B cell (primary cell): ENCODE results near the gene SIL1. TPM values are rescaled to one million over a fixed set of nuclear protein-coding genes. Genes with fewer than 3 reads are reported as not detected.

Experiments used
- ATAC-seq: fragments of 200-7000 bp; cut with Tn5 transposase; one replicate; pipeline ENCODE4 v1.10.0; 2021; ENCODE audit warnings: low read depth, mild to moderate bottlenecking, moderate number of reproducible peaks, moderate library complexity
- CTCF ChIA-PET: fragments of 350-600 bp; sonication (Branson Sonifier 250); formaldehyde crosslinking; loops from one replicate; lab custom pipeline; 2021; ENCODE audit warnings: antibody characterized with exemption, inconsistent platforms; lab: Charles Lee
- POLR2A ChIA-PET: fragments of 350-600 bp; sonication (Branson Sonifier 250); formaldehyde crosslinking; loops from one replicate; lab custom pipeline; 2021; ENCODE audit warnings: antibody characterized with exemption; lab: Charles Lee
- DNase-seq: peaks from one replicate; pipeline ENCODE4 v3.0.0; 2013
- H2AFZ ChIP-seq: 2 replicates; pipeline ENCODE4 v1.6.1; 2012; ENCODE audit warnings: mild to moderate bottlenecking, low read depth, low read length; ENCODE audit not compliant: insufficient read depth, poor library complexity, severe bottlenecking
- H3K27ac ChIP-seq, 2 donors: 1 replicate in 1 of 2; 2 replicates in 1 of 2; pipeline ENCODE4 v1.5.1; 2012 to 2013; ENCODE audit warnings: low read length in 2 of 2, mild to moderate bottlenecking in 2 of 2, moderate library complexity in 1 of 2
- H3K27me3 ChIP-seq, 4 experiments: fragments of 200-600 bp in 1 of 4; sonication (generic) in 1 of 4; replicated peaks in 1 of 4; 1 replicate in 2 of 4; 2 replicates in 2 of 4; pipeline versions ENCODE4 v1.6.1 to v1.7.0; 2013 to 2016; ENCODE audit warnings: low read length in 3 of 4, mild to moderate bottlenecking in 2 of 4, mixed read lengths in 1 of 4, moderate library complexity in 1 of 4; ENCODE audit not compliant: insufficient read depth in 4 of 4, control insufficient read depth in 3 of 4; ENCODE audit errors: control extremely low read depth in 1 of 4
- H3K36me3 ChIP-seq, 2 experiments: replicated peaks in 1 of 2; 1 replicate in 1 of 2; 2 replicates in 1 of 2; pipeline versions ENCODE4 v1.6.1 to v1.7.1; 2013; ENCODE audit warnings: low read length in 1 of 2; ENCODE audit not compliant: insufficient read depth in 2 of 2, control insufficient read depth in 1 of 2; ENCODE audit errors: control extremely low read depth in 1 of 2, extremely low read depth in 1 of 2
- H3K4me1 ChIP-seq, 2 donors: fragments of 200-600 bp in 1 of 2; sonication (generic) in 1 of 2; 1 replicate in 1 of 2; 2 replicates in 1 of 2; pipeline versions ENCODE4 v1.5.1 to v1.6.1; 2013 to 2017; ENCODE audit warnings: low read length in 2 of 2; ENCODE audit not compliant: control insufficient read depth in 2 of 2, insufficient read depth in 2 of 2
- H3K4me2 ChIP-seq: replicated peaks from 2 replicates; pipeline ENCODE3; 2012; ENCODE audit warnings: mild to moderate bottlenecking, low read depth, low read length; ENCODE audit not compliant: poor library complexity, severe bottlenecking
- H3K4me3 ChIP-seq, 5 experiments: fragments of 200-600 bp in 1 of 5; sonication (generic) in 1 of 5; 1 replicate in 3 of 5; 2 replicates in 2 of 5; pipeline versions ENCODE4 v1.5.1 to v1.7.0; 2011 to 2016; ENCODE audit warnings: low read length in 4 of 5, mild to moderate bottlenecking in 4 of 5, low read depth in 2 of 5, control low read depth in 1 of 5, moderate library complexity in 1 of 5; ENCODE audit not compliant: insufficient read depth in 1 of 5; ENCODE audit errors: control extremely low read depth in 1 of 5, extremely low read depth in 1 of 5
- H3K79me2 ChIP-seq: fragments of 200-600 bp; sonication (generic); one replicate; pipeline ENCODE4 v1.6.0; 2016; ENCODE audit warnings: low read length; ENCODE audit not compliant: control insufficient read depth, insufficient read depth
- H3K9ac ChIP-seq: fragments of 200-600 bp; sonication (generic); 2 replicates; pipeline ENCODE4 v1.6.1; 2017; ENCODE audit warnings: mild to moderate bottlenecking, low read length, moderate library complexity
- H3K9me3 ChIP-seq, 3 donors: one replicate each; pipeline versions ENCODE4 v1.6.1 to v1.7.1; 2013; ENCODE audit warnings: low read length in 2 of 3; ENCODE audit not compliant: control insufficient read depth in 2 of 3, insufficient read depth in 1 of 3; ENCODE audit errors: control extremely low read depth in 1 of 3
- H4K20me1 ChIP-seq: 2 replicates; pipeline ENCODE4 v1.6.0; 2012; ENCODE audit warnings: mild to moderate bottlenecking, low read length; ENCODE audit not compliant: insufficient read depth, control insufficient read depth, poor library complexity, severe bottlenecking
- H3K27ac Mint-ChIP-seq: one replicate; pipeline ENCODE4 v1.8.0; 2021; ENCODE audit warnings: mixed read lengths
- H3K27me3 Mint-ChIP-seq: one replicate; pipeline ENCODE4 v1.8.0; 2021; ENCODE audit warnings: mixed read lengths
- H3K4me1 Mint-ChIP-seq: one replicate; pipeline ENCODE4 v1.8.0; 2021; ENCODE audit warnings: mixed read lengths
- H3K4me3 Mint-ChIP-seq: one replicate; pipeline ENCODE4 v1.8.0; 2021; ENCODE audit warnings: mixed read lengths
- H3K9me3 Mint-ChIP-seq: one replicate; pipeline ENCODE4 v1.8.0; 2022; ENCODE audit warnings: mixed read lengths; ENCODE audit not compliant: insufficient read depth
- EZH2 ChIP-seq: IDR thresholded peaks from 2 replicates; pipeline ENCODE4 v1.6.1; 2012; ENCODE audit warnings: borderline replicate concordance, low read depth, mild to moderate bottlenecking, moderate library complexity, low read length; ENCODE audit not compliant: insufficient read depth, poor library complexity, severe bottlenecking
- WGBS: methylation state at CpG from one replicate; pipeline ENCODE4 v1.1.5; 2013; ENCODE audit warnings: missing lambda C conversion rate; ENCODE audit not compliant: insufficient coverage; 5-methylcytosine and 5-hydroxymethylcytosine counted together
- intact Hi-C: fragments of 100-400 bp; cut with micrococcal nuclease; formaldehyde crosslinking; loops from one replicate; pipeline ENCODE4 v1.10.0; 2022
- polyA plus RNA-seq: library from polyadenylated mRNA; depleted of rRNA; stranded (reverse); fragments of >200 nt; gene quantifications from 2 replicates; pipeline ENCODE4 v1.2.3, GENCODE V29; 2012
- total RNA-seq, 2 donors: library from RNA; stranded (reverse); fragments of 120-200 nt in 1 of 2; gene quantifications; 1 replicate in 1 of 2; 2 replicates in 1 of 2; pipeline versions ENCODE4 v1.2.3 to v1.2.4, GENCODE V29; 2013 to 2022
- TF ChIP-seq, protein P1 (sequence below): fragments of 200-600 bp; IDR thresholded peaks from one replicate; pipeline ENCODE4 v1.8.0; 2022; ENCODE audit warnings: antibody characterized with exemption, mild to moderate bottlenecking

SIL1 gene
- total and polyA plus RNA-seq, 2 donors (not counting 1 experiment from before 2014, with no cell fraction given) = 16.9 to 19.8 TPM

DNA sequence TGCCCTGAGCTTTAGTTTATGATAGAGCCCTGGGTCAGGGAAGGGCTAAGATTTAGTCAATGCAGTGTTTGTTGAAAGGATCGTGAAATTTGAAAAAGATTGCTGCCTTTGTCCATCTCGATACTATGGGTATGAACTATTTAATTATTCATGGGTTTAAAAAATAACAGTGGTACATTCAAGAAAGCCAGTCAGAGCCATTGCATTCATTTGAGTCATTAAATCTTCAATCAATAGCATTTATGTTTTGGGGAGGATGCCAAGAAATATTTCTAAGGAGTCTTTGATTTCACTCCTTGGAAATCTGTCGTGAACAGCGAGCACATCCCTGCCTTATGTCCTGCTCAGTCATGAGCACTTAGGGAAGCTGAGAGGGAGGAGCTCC lies 268.6 kb downstream of the SIL1 start:
- Mint-ChIP-seq H3K27ac (no peak overlapping the region), H3K9me3 (no peaks in the 10 kb centered on the region), H3K27me3 (no peaks in the 10 kb centered on the region), H3K4me3 (no peak overlapping the region), H3K4me1 (no peaks in the 10 kb centered on the region)
- H4K20me1 ChIP-seq = no peaks in the 10 kb centered on the region
- TF ChIP-seq, protein P1, sequence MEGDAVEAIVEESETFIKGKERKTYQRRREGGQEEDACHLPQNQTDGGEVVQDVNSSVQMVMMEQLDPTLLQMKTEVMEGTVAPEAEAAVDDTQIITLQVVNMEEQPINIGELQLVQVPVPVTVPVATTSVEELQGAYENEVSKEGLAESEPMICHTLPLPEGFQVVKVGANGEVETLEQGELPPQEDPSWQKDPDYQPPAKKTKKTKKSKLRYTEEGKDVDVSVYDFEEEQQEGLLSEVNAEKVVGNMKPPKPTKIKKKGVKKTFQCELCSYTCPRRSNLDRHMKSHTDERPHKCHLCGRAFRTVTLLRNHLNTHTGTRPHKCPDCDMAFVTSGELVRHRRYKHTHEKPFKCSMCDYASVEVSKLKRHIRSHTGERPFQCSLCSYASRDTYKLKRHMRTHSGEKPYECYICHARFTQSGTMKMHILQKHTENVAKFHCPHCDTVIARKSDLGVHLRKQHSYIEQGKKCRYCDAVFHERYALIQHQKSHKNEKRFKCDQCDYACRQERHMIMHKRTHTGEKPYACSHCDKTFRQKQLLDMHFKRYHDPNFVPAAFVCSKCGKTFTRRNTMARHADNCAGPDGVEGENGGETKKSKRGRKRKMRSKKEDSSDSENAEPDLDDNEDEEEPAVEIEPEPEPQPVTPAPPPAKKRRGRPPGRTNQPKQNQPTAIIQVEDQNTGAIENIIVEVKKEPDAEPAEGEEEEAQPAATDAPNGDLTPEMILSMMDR = no peak
- H2AFZ ChIP-seq = no peak overlapping the region
- no peak overlapping the region for H3K27ac ChIP-seq
- ChIA-PET CTCF (no interaction called here), POLR2A (no interaction called here)
- H3K9me3 ChIP-seq = no peaks in the 10 kb centered on the region
- intact Hi-C loops = no loop called here
- H3K4me1 ChIP-seq = no peaks in the 10 kb centered on the region
- H3K4me3 ChIP-seq = no peak overlapping the region
- H3K36me3 ChIP-seq = peaks cover 1 to 54% of the 10 kb centered on the region in 2 experiments
- DNase-seq (no peak), ATAC-seq (no peak)
- no peak overlapping the region for H3K4me2 ChIP-seq
- 100% methylated on average over 2 of the region's 4 CpGs for WGBS
- H3K9ac ChIP-seq = no peak overlapping the region
- no peaks in the 10 kb centered on the region for H3K27me3 ChIP-seq
- no peaks in the 10 kb centered on the region for H3K79me2 ChIP-seq

DNA sequence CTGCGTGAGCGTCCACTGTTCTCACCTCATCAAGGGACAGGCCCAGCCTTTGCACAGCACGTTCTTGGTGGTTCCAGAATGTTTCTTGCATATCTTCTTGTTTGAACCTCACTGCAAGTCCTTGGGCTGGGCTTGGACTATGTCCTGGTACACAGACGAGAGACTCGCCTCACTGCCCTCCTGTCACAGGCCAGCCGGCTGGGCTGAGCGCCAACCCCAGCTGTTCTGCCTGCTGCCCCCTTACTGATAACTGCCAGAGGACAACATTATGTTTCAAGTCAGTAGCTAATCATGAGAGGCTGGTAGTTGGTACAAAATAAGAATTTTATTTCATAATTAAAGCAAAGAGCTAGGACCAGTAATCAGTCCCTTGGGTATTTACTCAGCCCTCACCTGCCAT lies 270.2 kb downstream of the SIL1 start:
- no peak for ATAC-seq
- intact Hi-C loops = no loop called here
- ChIA-PET CTCF (interaction anchor here (0.5 kb wide), 1 partner anchor 9 kb away, joined by 3 read pairs; no protein-coding TSS in a partner anchor), POLR2A (no interaction called here)
- WGBS = 90% methylated on average over 6 of the region's 7 CpGs
- no peak for DNase-seq
- Histone ChIP-seq H3K4me3 (no peak overlapping the region), H3K36me3 (peaks cover 1 to 53% of the 10 kb centered on the region in 2 experiments), H3K9ac (no peak overlapping the region), H3K4me1 (no peaks in the 10 kb centered on the region), H3K4me2 (no peak overlapping the region), H3K27ac (no peak overlapping the region), H3K9me3 (no peaks in the 10 kb centered on the region), H4K20me1 (no peaks in the 10 kb centered on the region), H2AFZ (no peak overlapping the region), H3K27me3 (no peaks in the 10 kb centered on the region), H3K79me2 (no peaks in the 10 kb centered on the region)
- Mint-ChIP-seq H3K4me1 (no peaks in the 10 kb centered on the region), H3K4me3 (no peak overlapping the region), H3K9me3 (no peaks in the 10 kb centered on the region), H3K27me3 (no peaks in the 10 kb centered on the region), H3K27ac (no peak overlapping the region)
- no peak for TF ChIP-seq EZH2
- TF ChIP-seq, protein P1 = no peak
